ENCODE data around the gene SH3BP5. TPM values are rescaled to one million over a fixed set of nuclear protein-coding genes. Genes with fewer than 3 reads are reported as not detected.
A peak's percentile ranks its signal among the peaks of the same experiment; 100 is the strongest.

The SH3BP5 gene
- total RNA-seq, 4 donors from 2014 or later = 12.8 to 64.4 (median 16.0) TPM

GRCh38 chr3:15271030-15271429 is 61.4 kb downstream of the SH3BP5 start:
- Histone ChIP-seq H3K36me3 (no peaks in the 10 kb centered on the region), H3K27me3 (no peaks in the 10 kb centered on the region), H3K9me3 (no peaks in the 10 kb centered on the region), H3K4me3 (no peak overlapping the region), H3K27ac (peak overlapping the region in 1 of 4 donors; percentile 65), H3K4me1 (peaks cover 0 to 38% (median 30%) of the 10 kb centered on the region in 4 donors)
- TF ChIP-seq CTCF (IDR thresholded peaks at IDR 0.05) (no peak), POLR2A (IDR thresholded peaks at IDR 0.05) (no peak)
- peak in 1 of 3 donors; percentile 34 for DNase-seq

- DNase-seq = peak in 2 of 3 donors; percentile 76 to 90
- no peak for TF ChIP-seq POLR2A (IDR thresholded peaks at IDR 0.05)
- no peak for TF ChIP-seq CTCF (IDR thresholded peaks at IDR 0.05)
- H3K9me3 ChIP-seq = no peaks in the 10 kb centered on the region
- no peak overlapping the region for H3K4me3 ChIP-seq
- peaks cover 0 to 38% (median 30%) of the 10 kb centered on the region in 4 donors for H3K4me1 ChIP-seq
- H3K27me3 ChIP-seq = no peaks in the 10 kb centered on the region
- no peaks in the 10 kb centered on the region for H3K36me3 ChIP-seq
- H3K27ac ChIP-seq = peak overlapping the region; percentile 20 to 57 (median 36)
These were observed 63.0 kb downstream of the SH3BP5 start for GRCh38 chr3:15269091-15269989.

- Histone ChIP-seq H3K27me3 (no peaks in the 10 kb centered on the region), H3K4me1 (peaks cover 0 to 41% (median 35%) of the 10 kb centered on the region in 4 donors), H3K36me3 (no peaks in the 10 kb centered on the region), H3K4me3 (no peak overlapping the region), H3K27ac (no peak overlapping the region), H3K9me3 (no peaks in the 10 kb centered on the region)
- peak; percentile 85 to 95 (median 87) for DNase-seq
- peak; percentile 85 to 96 (median 94) for TF ChIP-seq CTCF (IDR thresholded peaks at IDR 0.05)
- no peak for TF ChIP-seq POLR2A (IDR thresholded peaks at IDR 0.05)
These were observed 64.3 kb downstream of the SH3BP5 start for GRCh38 chr3:15268033-15268631.

- Histone ChIP-seq H3K4me1 (peaks cover 0 to 42% (median 33%) of the 10 kb centered on the region in 4 donors), H3K4me3 (no peak overlapping the region), H3K9me3 (no peaks in the 10 kb centered on the region), H3K36me3 (no peaks in the 10 kb centered on the region), H3K27me3 (no peaks in the 10 kb centered on the region), H3K27ac (no peak overlapping the region)
- no peak for DNase-seq
- no peak for TF ChIP-seq CTCF (IDR thresholded peaks at IDR 0.05)
- TF ChIP-seq POLR2A (IDR thresholded peaks at IDR 0.05) = no peak
These were observed 64.9 kb downstream of the SH3BP5 start for GRCh38 chr3:15267502-15267901.

- DNase-seq = no peak
- TF ChIP-seq POLR2A (IDR thresholded peaks at IDR 0.05) (no peak), CTCF (IDR thresholded peaks at IDR 0.05) (no peak)
- Histone ChIP-seq H3K27me3 (no peaks in the 10 kb centered on the region), H3K36me3 (no peaks in the 10 kb centered on the region), H3K27ac (no peak overlapping the region), H3K4me3 (no peak overlapping the region), H3K9me3 (no peaks in the 10 kb centered on the region), H3K4me1 (peaks cover 0 to 42% (median 31%) of the 10 kb centered on the region in 4 donors)
These were observed 65.6 kb downstream of the SH3BP5 start for GRCh38 chr3:15266510-15267376.

Data from Peyer's patch (tissue), 4 donors.